ENCODE results near the gene CEP128.

- TF ChIP-seq EZH2 (IDR thresholded peaks at IDR 0.05; ENCODE audit: low read length): no peak
- TF ChIP-seq CTCF (optimal IDR thresholded peaks at IDR 0.05 in 1 of 3, IDR thresholded peaks at IDR 0.05 in 1 of 3, conservative IDR thresholded peaks at IDR 0.05 in 1 of 3; ENCODE audit: extremely low read depth in 1 of 3, insufficient read depth in 2 of 3, low read length in 3 of 3): no peak
Measured at GRCh38 chr14:80496090-80496489, 445.4 kb downstream of the CEP128 start.
